T-helper 2 cell treated with Interferon-gamma antibody and Interleukin-4, amounts not matched to agents 100 ng/mL and 5 ng/mL, for 36 hours (primary cell): Measurements from ENCODE around the gene IL17D. TPM values are rescaled to one million over a fixed set of nuclear protein-coding genes. Genes with fewer than 3 reads are reported as not detected.

ENCODE experiments used
- intact Hi-C: fragments of 100-400 bp; cut with micrococcal nuclease; formaldehyde crosslinking; loops from one replicate; pipeline ENCODE4 v1.15.1; 2023
- total RNA-seq: library from RNA; stranded (reverse); gene quantifications from 2 replicates; pipeline ENCODE4 v1.2.3, GENCODE V29; 2022

IL17D gene
- total RNA-seq, 1 donor from 2014 or later = 0.09 TPM

DNA sequence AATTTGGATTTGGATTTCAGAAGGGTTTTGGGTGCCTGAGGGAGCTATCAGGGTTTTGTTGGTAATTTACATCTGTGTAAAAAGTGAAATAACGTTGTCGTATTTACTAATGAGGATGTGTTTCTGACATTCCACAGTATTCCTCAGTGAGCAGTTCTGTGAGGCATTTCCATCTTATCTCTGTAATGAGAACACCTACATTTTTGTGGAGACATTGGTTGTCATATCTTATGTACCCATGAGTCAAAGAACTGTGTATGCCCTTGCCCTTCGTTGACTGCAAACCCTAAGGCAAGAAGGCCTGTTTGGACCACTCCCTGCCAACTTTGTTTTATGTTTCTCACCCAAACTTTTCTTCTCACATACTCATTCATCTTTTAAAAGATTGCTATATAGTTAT lies 14.2 kb upstream of the IL17D start:
- intact Hi-C loops = no loop called here

DNA sequence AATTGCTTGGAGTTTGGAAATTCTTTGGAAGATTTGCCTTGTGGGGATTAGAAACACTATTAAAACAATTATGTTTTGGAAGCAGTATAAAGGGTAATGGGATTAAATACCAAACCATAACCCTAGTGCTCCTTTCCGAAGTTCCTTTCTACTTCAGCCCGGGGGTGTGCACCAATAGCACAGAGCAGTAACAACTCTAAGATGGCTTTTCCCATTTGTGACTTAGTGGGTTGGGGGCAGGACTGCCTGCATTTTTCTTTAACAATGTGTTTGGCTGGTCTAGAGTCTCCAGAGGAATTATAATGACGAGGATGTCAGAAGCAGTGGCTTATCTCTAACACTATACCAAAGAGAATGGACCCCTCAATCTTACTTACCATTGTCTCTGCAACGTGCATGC lies 11.9 kb upstream of the IL17D start:
- intact Hi-C loops = no loop called here

GRCh38 chr13:20696073-20696472 lies 7.4 kb upstream of the IL17D start:
- intact Hi-C loops = no loop called here

GRCh38 chr13:20699715-20700114 lies 3.8 kb upstream of the IL17D start:
- intact Hi-C loops = loop anchor here (5.0 kb wide), 1 partner anchor 502 kb away; no protein-coding TSS in a partner anchor

- intact Hi-C loops = loop anchor here (5.0 kb wide), 1 partner anchor 503 kb away; no protein-coding TSS in a partner anchor
Observed at GRCh38 chr13:20700288-20700687, 3.2 kb upstream of the IL17D start.

DNA sequence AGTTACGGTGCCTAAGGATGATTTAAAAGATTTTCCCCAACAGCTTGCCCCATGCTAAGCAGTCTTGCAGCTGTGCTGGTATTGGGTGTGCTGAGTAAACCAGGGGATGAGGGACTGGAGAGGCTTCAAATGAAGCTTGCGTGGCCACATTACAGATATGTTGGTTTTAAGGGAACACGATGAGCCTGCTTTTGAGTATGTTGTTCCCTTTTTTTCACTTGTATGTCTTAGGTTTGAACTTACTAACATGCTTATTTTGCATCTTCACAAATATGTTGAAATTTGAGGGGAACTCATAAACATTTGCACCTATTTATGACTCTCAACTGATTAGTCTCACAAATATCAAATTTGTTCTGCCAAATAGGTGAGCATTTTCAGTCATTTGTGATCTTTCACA lies 2.0 kb upstream of the IL17D start:
- intact Hi-C loops = loop anchor here (5.0 kb wide), 1 partner anchor 504 kb away; no protein-coding TSS in a partner anchor

GRCh38 chr13:20702530-20702914 lies 977 bp upstream of the IL17D start:
- intact Hi-C loops = loop anchor here (5.0 kb wide), 1 partner anchor 505 kb away; no protein-coding TSS in a partner anchor

DNA sequence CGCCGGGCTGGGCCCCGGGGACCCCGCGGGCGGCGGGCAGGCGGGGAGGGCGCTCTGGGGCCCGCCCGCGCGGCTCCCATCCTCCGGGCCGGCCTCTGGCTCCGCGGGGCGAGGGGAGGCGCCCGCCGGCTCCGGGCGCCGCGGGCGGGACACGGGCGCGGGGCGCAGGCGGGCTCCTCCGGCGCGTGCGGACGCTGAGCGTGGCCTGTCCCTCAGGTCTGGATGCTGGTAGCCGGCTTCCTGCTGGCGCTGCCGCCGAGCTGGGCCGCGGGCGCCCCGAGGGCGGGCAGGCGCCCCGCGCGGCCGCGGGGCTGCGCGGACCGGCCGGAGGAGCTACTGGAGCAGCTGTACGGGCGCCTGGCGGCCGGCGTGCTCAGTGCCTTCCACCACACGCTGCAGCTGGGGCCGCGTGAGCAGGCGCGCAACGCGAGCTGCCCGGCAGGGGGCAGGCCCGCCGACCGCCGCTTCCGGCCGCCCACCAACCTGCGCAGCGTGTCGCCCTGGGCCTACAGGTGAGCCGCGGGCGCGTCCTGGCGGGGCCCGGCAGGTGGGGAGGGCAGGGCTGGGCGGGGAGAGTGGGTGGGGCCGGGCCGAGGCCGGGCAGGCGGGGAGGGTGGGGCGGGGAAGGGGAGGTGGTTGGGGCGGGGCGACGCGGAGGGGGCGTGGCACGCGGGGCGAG lies 420 bp downstream of the IL17D start:
- intact Hi-C loops = loop anchor here (1.0 to 5.0 kb wide), 4 partner anchors 69 to 507 kb away; partner anchors contain the start of genes CRYL1, EEF1AKMT1 and IFT88

DNA sequence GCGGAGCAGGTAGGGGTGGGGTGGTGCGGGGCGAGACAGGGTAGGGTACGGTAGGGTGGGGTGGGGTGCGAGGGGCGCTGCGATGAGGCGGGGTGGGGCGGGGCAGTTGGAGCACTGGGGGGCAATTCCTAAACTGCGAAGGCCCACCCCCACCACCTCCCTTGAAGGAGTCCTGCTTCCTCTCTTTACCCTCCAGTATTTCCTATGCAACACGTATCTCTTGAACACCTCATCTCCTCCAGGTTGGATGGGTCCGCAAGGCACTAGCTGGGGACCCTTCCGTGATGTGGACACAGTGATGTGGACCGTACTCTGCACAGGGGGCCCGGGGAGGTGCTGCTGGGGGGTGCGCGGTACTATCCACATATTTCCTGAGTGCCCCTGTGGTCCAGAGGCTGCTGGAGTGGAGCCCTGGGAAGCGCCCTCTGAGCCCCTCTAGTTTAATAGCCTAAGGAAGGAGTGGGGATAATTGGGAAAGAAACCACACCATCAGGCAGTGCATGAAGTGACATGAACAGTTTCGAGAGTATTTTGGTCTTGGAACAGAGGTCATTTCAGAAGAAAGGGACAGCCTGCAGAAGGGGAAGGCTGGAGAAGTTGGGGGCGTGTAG lies 1.1 kb downstream of the IL17D start:
- intact Hi-C loops = loop anchor here (1.0 to 5.0 kb wide), 4 partner anchors 68 to 507 kb away; partner anchors contain the start of genes CRYL1, EEF1AKMT1 and IFT88

GRCh38 chr13:20706661-20707060 lies 3.2 kb downstream of the IL17D start:
- intact Hi-C loops = no loop called here

DNA sequence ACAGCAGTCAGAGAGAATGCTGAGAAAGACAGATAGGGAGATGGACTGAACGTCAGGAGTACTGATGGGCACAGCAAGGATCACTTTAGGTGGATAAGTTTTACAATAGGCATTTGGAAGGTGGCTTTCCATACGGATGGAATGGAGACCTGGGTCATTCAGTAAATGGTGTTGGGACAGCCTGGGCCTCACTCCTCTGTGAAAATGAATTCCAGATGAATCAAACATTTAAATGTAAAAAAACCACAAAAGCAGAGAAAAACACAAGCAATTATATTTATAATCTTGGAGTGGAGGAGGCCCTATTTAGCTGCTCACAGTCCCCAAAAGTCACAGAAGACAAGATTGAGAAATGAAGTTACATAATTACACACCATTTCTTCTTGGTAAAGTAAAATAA lies 4.7 kb downstream of the IL17D start:
- intact Hi-C loops = no loop called here

DNA sequence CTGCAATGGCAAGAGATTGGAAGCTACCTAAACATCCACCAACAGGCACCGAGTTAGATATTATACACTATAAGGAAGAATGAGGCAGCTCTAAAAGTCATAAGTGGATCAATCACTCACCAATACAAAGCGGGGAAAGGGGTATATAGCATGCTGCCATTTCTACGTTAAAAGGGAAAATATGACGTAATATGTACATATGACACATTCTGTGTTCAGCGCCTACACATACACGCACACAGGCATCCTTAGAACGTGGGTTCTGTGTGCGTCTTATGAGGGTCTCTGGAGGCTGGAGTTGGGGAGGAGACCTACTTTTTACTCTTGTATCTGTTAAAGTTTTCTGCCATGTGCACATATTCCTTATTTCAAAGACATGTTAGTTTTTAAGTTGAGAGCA lies 5.9 kb downstream of the IL17D start:
- intact Hi-C loops = no loop called here

- intact Hi-C loops = no loop called here
Observed at GRCh38 chr13:20709782-20710181, 6.3 kb downstream of the IL17D start.

DNA sequence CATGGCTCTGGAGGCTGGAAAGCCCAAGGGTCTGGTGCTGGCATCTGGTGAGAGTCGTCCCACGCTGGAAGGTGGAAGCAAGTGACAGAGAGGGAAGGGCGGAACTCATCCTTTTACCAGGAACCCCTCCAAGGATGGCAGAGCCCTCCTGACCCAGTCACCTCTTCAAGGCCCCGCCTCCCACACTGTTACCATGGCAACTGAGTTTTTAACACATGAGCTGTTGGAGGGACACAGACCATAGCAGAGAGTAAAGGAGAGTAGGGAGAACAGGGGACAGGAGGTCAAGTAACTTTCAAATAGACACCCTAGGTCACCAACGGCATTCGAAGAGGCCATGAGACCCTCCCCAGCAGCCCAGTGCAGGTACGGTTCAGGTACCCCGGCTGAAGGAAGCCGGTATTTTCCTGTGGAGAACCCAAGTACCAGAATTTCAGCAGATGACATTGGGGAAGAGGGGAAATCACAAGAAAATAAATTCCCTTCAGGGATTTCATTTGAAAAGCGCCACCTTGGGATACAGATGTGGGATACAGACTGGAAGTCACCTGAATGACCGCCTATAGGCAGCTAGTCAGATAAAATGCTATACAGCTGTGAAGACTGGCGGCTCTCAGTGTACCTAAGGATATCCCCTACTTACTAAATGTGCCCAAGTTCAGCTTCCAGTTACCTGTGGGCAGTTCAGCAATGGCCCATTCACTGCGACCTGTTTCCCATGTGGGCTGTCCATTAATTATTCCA lies 8.0 kb downstream of the IL17D start:
- intact Hi-C loops = loop anchor here (1.0 to 2.0 kb wide), 3 partner anchors 117 to 217 kb away; no protein-coding TSS in a partner anchor

GRCh38 chr13:20713014-20713376 lies 9.5 kb downstream of the IL17D start:
- intact Hi-C loops = loop anchor here (2.0 kb wide), 2 partner anchors 212 to 218 kb away; no protein-coding TSS in a partner anchor

DNA sequence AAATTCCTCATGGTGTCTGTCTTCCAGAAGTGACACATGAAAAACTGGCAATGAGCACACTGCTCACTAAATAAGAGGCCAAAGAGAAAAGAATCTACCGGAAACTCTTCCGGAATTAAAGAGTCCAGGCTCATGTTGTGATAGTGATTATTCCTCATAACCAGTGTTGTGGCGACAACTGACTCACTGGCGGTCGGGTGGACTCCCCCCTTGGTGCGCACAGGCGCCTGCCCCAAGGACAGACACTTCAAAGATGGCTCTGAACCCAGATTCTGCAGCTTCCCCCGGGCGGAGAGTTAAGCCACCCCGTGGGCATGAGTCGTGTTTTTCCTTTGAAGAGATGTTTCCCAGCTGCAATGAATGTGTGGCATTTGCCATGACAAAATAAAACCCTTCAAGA lies 10.3 kb downstream of the IL17D start:
- intact Hi-C loops = loop anchor here (2.0 kb wide), 2 partner anchors 211 to 219 kb away; no protein-coding TSS in a partner anchor

- intact Hi-C loops = no loop called here
Observed at GRCh38 chr13:20714161-20714560, 10.7 kb downstream of the IL17D start.

GRCh38 chr13:20714563-20715329 lies 11.2 kb downstream of the IL17D start:
- intact Hi-C loops = no loop called here

GRCh38 chr13:20715330-20715712 lies 11.8 kb downstream of the IL17D start:
- intact Hi-C loops = no loop called here

DNA sequence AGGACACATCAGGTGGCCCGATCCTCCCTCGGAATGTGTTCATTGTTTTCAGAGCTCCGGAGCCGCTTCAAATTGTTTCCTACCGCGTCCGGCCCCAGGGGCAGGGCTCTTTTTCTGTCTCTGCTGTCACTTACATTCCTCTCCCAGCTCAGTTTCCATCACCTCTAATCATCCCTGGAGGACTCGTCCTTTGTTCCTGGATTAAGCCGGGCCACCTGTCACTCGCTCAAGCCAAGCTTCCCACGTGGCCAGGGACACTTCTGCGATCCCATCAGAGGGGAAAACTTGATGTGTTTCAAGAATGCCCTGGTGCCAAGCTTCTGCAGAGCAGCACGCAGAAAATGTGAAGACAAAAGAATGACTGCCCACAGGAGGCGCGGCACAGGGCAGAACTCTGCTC lies 13.5 kb downstream of the IL17D start:
- intact Hi-C loops = no loop called here
